ENCODE results near the gene SLC2A1.

Gene SLC2A1

GRCh38 chr1:42889264-42889663 lies 69.4 kb downstream of the SLC2A1 start:
- no peaks in the 10 kb centered on the region for H3K36me3 ChIP-seq
- peaks cover 5% of the 10 kb centered on the region for H3K27me3 ChIP-seq
- no peak overlapping the region for H3K27ac ChIP-seq
- TF ChIP-seq, protein P1, sequence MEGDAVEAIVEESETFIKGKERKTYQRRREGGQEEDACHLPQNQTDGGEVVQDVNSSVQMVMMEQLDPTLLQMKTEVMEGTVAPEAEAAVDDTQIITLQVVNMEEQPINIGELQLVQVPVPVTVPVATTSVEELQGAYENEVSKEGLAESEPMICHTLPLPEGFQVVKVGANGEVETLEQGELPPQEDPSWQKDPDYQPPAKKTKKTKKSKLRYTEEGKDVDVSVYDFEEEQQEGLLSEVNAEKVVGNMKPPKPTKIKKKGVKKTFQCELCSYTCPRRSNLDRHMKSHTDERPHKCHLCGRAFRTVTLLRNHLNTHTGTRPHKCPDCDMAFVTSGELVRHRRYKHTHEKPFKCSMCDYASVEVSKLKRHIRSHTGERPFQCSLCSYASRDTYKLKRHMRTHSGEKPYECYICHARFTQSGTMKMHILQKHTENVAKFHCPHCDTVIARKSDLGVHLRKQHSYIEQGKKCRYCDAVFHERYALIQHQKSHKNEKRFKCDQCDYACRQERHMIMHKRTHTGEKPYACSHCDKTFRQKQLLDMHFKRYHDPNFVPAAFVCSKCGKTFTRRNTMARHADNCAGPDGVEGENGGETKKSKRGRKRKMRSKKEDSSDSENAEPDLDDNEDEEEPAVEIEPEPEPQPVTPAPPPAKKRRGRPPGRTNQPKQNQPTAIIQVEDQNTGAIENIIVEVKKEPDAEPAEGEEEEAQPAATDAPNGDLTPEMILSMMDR (IDR thresholded peaks at IDR 0.05): no peak
- no peaks in the 10 kb centered on the region for H3K9me3 ChIP-seq
- H3K4me1 ChIP-seq (ENCODE audit: control insufficient read depth in 1 of 2, insufficient read depth in 1 of 2, low read depth in 1 of 2, low read length in 1 of 2): no peaks in the 10 kb centered on the region
- H3K4me3 ChIP-seq (ENCODE audit: low read depth in 1 of 2, low read length in 1 of 2): no peak overlapping the region

DNA sequence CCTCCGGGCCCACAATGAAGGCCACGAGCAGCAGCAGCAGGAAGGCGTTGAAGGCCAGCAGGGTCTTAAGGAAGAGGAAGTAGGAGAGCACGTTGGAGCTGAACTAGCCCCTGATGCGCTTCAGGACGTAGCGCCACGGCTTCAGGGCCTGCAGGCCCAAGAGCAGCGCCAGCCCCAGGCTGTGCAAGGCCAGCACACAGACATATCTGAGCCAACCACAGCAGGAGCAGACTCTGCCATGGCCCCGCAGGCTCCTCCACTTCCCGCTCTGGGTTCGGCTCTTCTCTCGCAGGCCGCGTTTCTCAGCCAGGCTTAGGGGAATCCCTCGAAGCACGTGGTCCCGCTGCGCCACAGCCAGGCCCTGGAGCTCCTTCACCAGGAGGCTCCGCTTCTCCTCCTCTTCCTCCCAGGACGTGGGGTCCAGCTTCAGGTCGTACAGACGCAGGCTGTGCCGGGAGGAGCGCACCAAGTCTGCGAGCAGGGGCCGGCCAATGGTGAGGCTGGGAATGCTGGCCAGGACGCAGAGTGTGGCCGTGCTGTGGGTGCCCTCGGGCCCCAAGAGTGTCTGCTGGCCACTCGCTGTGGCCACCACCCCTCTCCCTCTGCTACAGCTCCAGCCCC lies 70.5 kb downstream of the SLC2A1 start:
- TF ChIP-seq, protein P1 (IDR thresholded peaks at IDR 0.05): no peak
- Histone ChIP-seq H3K4me3 (ENCODE audit: low read depth in 1 of 2, low read length in 1 of 2) (no peak overlapping the region), H3K9me3 (no peaks in the 10 kb centered on the region), H3K27me3 (peaks cover 10% of the 10 kb centered on the region), H3K36me3 (no peaks in the 10 kb centered on the region), H3K27ac (no peak overlapping the region), H3K4me1 (ENCODE audit: control insufficient read depth in 1 of 2, insufficient read depth in 1 of 2, low read depth in 1 of 2, low read length in 1 of 2) (no peaks in the 10 kb centered on the region)

DNA sequence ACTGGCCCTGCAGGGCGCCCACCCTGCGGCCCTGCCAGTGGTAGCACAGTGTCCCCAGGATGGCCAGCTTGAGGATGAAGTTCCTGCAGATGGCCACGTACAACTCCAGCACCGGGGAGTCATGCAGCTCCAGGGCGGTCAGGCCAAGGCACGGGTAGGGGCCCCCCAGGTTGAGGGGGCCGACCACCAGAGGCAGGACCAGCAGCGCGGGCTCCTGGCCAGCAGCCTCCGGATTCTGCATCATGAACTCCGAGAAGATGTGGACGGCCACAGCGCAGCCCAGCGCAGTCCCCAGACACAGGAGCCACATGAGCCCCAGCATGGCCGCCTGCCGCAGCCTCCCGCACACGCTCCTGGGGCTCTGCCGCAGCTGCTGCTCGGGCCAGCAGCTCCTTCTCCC lies 71.3 kb downstream of the SLC2A1 start:
- Histone ChIP-seq H3K4me1 (ENCODE audit: control insufficient read depth in 1 of 2, insufficient read depth in 1 of 2, low read depth in 1 of 2, low read length in 1 of 2) (no peaks in the 10 kb centered on the region), H3K27ac (no peak overlapping the region), H3K4me3 (ENCODE audit: low read depth in 1 of 2, low read length in 1 of 2) (no peak overlapping the region), H3K36me3 (no peaks in the 10 kb centered on the region), H3K9me3 (no peaks in the 10 kb centered on the region), H3K27me3 (peaks cover 13% of the 10 kb centered on the region)
- TF ChIP-seq, protein P1 (IDR thresholded peaks at IDR 0.05): no peak

DNA sequence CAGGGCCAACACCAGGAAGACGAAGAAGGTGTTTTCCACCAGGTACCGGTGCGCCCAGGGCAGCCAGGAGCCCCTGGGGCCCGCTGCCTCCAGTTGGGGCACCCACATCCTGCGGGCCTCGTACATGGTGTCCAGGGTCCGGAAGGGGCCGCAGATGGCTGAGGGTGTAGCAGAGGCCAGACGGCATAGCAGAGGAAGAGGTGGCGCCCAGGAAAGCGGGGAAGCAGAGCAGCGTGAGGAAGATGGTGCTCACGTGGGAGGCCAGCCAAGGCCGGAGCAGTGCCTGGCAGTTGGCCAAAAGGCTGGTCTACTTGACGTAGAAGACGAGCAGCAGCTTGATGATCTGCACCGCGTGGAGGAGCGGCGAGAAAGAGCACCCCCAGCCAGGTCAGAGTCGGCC lies 71.9 kb downstream of the SLC2A1 start:
- Histone ChIP-seq H3K27me3 (peaks cover 13% of the 10 kb centered on the region), H3K4me3 (ENCODE audit: low read depth in 1 of 2, low read length in 1 of 2) (no peak overlapping the region), H3K27ac (no peak overlapping the region), H3K9me3 (no peaks in the 10 kb centered on the region), H3K36me3 (no peaks in the 10 kb centered on the region), H3K4me1 (ENCODE audit: control insufficient read depth in 1 of 2, insufficient read depth in 1 of 2, low read depth in 1 of 2, low read length in 1 of 2) (no peaks in the 10 kb centered on the region)
- TF ChIP-seq, protein P1 (IDR thresholded peaks at IDR 0.05): no peak

GRCh38 chr1:42886046-42886739 lies 72.5 kb downstream of the SLC2A1 start:
- no peaks in the 10 kb centered on the region for H3K36me3 ChIP-seq
- H3K9me3 ChIP-seq: no peaks in the 10 kb centered on the region
- H3K4me1 ChIP-seq (ENCODE audit: control insufficient read depth in 1 of 2, insufficient read depth in 1 of 2, low read depth in 1 of 2, low read length in 1 of 2): no peaks in the 10 kb centered on the region
- peaks cover 13% of the 10 kb centered on the region for H3K27me3 ChIP-seq
- TF ChIP-seq, protein P1 (IDR thresholded peaks at IDR 0.05): no peak
- no peak overlapping the region for H3K27ac ChIP-seq
- H3K4me3 ChIP-seq (ENCODE audit: low read depth in 1 of 2, low read length in 1 of 2): no peak overlapping the region
